Mesendoderm (in vitro differentiated cells): ENCODE measurements around the gene HMCN2.

Source experiments
- DNase-seq: peaks from one replicate; pipeline ENCODE4 v3.0.0; 2013
- H2AK5ac ChIP-seq: 2 replicates; pipeline ENCODE4 v1.6.1; 2013; ENCODE audit warnings: low read length, inconsistent platforms
- H2BK120ac ChIP-seq: 2 replicates; pipeline ENCODE4 v1.6.1; 2013; ENCODE audit warnings: low read depth, mild to moderate bottlenecking, low read length, moderate library complexity, mixed read lengths
- H2BK15ac ChIP-seq: replicated peaks from 2 replicates; pipeline ENCODE4 v1.6.1; 2013; ENCODE audit warnings: low read depth, mild to moderate bottlenecking, moderate library complexity
- H2BK5ac ChIP-seq: 2 replicates; pipeline ENCODE4 v1.6.1; 2013; ENCODE audit warnings: low read length, inconsistent platforms
- H3K18ac ChIP-seq: 2 replicates; pipeline ENCODE4 v1.6.1; 2013; ENCODE audit warnings: mild to moderate bottlenecking, low read length, mixed read lengths
- H3K23ac ChIP-seq: one replicate; pipeline ENCODE4 v1.6.1; 2013; ENCODE audit warnings: low read length
- H3K27ac ChIP-seq: 2 replicates; pipeline ENCODE4 v1.5.1; 2013; ENCODE audit warnings: low read depth, mild to moderate bottlenecking, inconsistent platforms, low read length, moderate library complexity
- H3K27me3 ChIP-seq: 2 replicates; pipeline ENCODE4 v1.6.1; 2013; ENCODE audit warnings: low read length, control low read depth, mild to moderate bottlenecking, inconsistent platforms; ENCODE audit not compliant: insufficient read depth, poor library complexity
- H3K36me3 ChIP-seq: 2 replicates; pipeline ENCODE4 v1.6.1; 2013; ENCODE audit warnings: low read length, inconsistent platforms; ENCODE audit not compliant: control insufficient read depth, insufficient read depth
- H3K4ac ChIP-seq: one replicate; pipeline ENCODE4 v1.6.1; 2013; ENCODE audit warnings: low read depth, mild to moderate bottlenecking, low read length, moderate library complexity
- H3K4me1 ChIP-seq: 2 replicates; pipeline ENCODE4 v1.6.1; 2013; ENCODE audit warnings: low read depth, low read length, inconsistent platforms; ENCODE audit not compliant: control insufficient read depth
- H3K4me2 ChIP-seq: 2 replicates; pipeline ENCODE4 v1.6.1; 2013; ENCODE audit warnings: low read length
- H3K4me3 ChIP-seq: 2 replicates; pipeline ENCODE4 v1.5.1; 2013; ENCODE audit warnings: mild to moderate bottlenecking, low read length
- H3K56ac ChIP-seq: one replicate; pipeline ENCODE4 v1.6.1; 2013; ENCODE audit warnings: low read length
- H3K79me1 ChIP-seq: 2 replicates; pipeline ENCODE4 v1.6.1; 2013; ENCODE audit warnings: low read length, inconsistent platforms
- H3K79me2 ChIP-seq: 2 replicates; pipeline ENCODE4 v1.6.1; 2013; ENCODE audit warnings: mild to moderate bottlenecking, low read length; ENCODE audit not compliant: control insufficient read depth, insufficient read depth
- H3K9ac ChIP-seq: 2 replicates; pipeline ENCODE4 v1.6.1; 2013; ENCODE audit warnings: low read length, inconsistent platforms
- H4K5ac ChIP-seq: one replicate; pipeline ENCODE4 v1.6.1; 2013; ENCODE audit warnings: low read length
- H4K8ac ChIP-seq: one replicate; pipeline ENCODE4 v1.6.1; 2013; ENCODE audit warnings: low read depth, mild to moderate bottlenecking, control low read depth, low read length, moderate library complexity
- WGBS: extraction: QIAGEN DNeasy Blood & Tissue Kit; methylation state at CpG from one replicate; pipeline ENCODE4 v1.1.7; 2013; ENCODE audit warnings: low lambda C conversion rate, missing lambda C conversion rate; ENCODE audit not compliant: insufficient coverage; ENCODE audit errors: extremely low coverage; 5-methylcytosine and 5-hydroxymethylcytosine counted together

The HMCN2 gene

GRCh38 chr9:130443456-130443801 is 177.9 kb downstream of the HMCN2 start:
- DNase-seq, result no peak
- no peaks in the 10 kb centered on the region for H3K36me3 ChIP-seq

GRCh38 chr9:130443840-130444492 is 178.4 kb downstream of the HMCN2 start:
- Histone ChIP-seq H3K4me2 (no peak overlapping the region), H3K27ac (no peak overlapping the region), H3K4me3 (no peak overlapping the region), H2BK5ac (no peak overlapping the region), H3K27me3 (no peaks in the 10 kb centered on the region), H3K23ac (no peak overlapping the region), H3K79me1 (no peaks in the 10 kb centered on the region), H4K8ac (no peak overlapping the region), H3K18ac (peak overlapping the region; percentile 51), H2BK15ac (no peak overlapping the region), H3K79me2 (no peaks in the 10 kb centered on the region), H3K56ac (peak overlapping the region; percentile 78), H3K9ac (peak overlapping the region; percentile 40), H2AK5ac (no peak overlapping the region), H3K36me3 (no peaks in the 10 kb centered on the region), H4K5ac (no peak overlapping the region), H2BK120ac (no peak overlapping the region), H3K4ac (no peak overlapping the region), H3K4me1 (peaks cover 14% of the 10 kb centered on the region)
- no CpG with 5 or more reads among the region's 14 CpGs for WGBS
- no peak for DNase-seq

More at GRCh38 chr9:130443456-130443801, 177.9 kb downstream of the HMCN2 start:
- no peak overlapping the region for H2BK120ac ChIP-seq
- no peak overlapping the region for H3K56ac ChIP-seq
- WGBS, result no CpG with 5 or more reads among the region's 6 CpGs
- no peak overlapping the region for H2AK5ac ChIP-seq
- H3K79me1 ChIP-seq, result no peaks in the 10 kb centered on the region
- H3K27me3 ChIP-seq, result no peaks in the 10 kb centered on the region
- H3K4ac ChIP-seq, result no peak overlapping the region
- H3K27ac ChIP-seq, result no peak overlapping the region
- no peak overlapping the region for H3K4me2 ChIP-seq
- H4K5ac ChIP-seq, result no peak overlapping the region
- H3K4me1 ChIP-seq, result peaks cover 14% of the 10 kb centered on the region
- no peak overlapping the region for H3K4me3 ChIP-seq
- no peak overlapping the region for H2BK5ac ChIP-seq
- no peak overlapping the region for H2BK15ac ChIP-seq
- H3K18ac ChIP-seq, result no peak overlapping the region
- no peak overlapping the region for H3K23ac ChIP-seq
- H3K9ac ChIP-seq, result no peak overlapping the region
- no peaks in the 10 kb centered on the region for H3K79me2 ChIP-seq
- H4K8ac ChIP-seq, result no peak overlapping the region

- WGBS, result no CpG with 5 or more reads among the region's 66 CpGs
- Histone ChIP-seq H3K4me1 (peaks cover 14% of the 10 kb centered on the region), H3K27me3 (no peaks in the 10 kb centered on the region), H3K4me3 (peak within 1 kb of the TSS; percentile 49), H4K5ac (no peak within 1 kb of the TSS), H4K8ac (no peak within 1 kb of the TSS), H3K56ac (peak within 1 kb of the TSS; percentile 82), H3K27ac (peak within 1 kb of the TSS; percentile 78), H3K79me1 (no peaks in the 10 kb centered on the region), H3K9ac (peak within 1 kb of the TSS; percentile 64), H3K4me2 (peak within 1 kb of the TSS; percentile 92), H2BK15ac (no peak within 1 kb of the TSS), H2AK5ac (no peak within 1 kb of the TSS), H2BK120ac (no peak within 1 kb of the TSS), H2BK5ac (no peak within 1 kb of the TSS), H3K23ac (no peak within 1 kb of the TSS), H3K79me2 (no peaks in the 10 kb centered on the region), H3K18ac (peak within 1 kb of the TSS; percentile 51), H3K4ac (peak within 1 kb of the TSS; percentile 74), H3K36me3 (no peaks in the 10 kb centered on the region)
- DNase-seq, result peak; percentile 80
Measured at GRCh38 chr9:130444565-130445221, 179.1 kb downstream of the HMCN2 start, which contains the start of gene ASS1. Gene ASS1, plus strand, starts transcription at chr9:130444961. Its CDS starts 7,268 bp downstream, at chr9:130452229.

- Histone ChIP-seq H2BK15ac (no peak overlapping the region), H3K18ac (peak overlapping the region; percentile 42), H3K36me3 (no peaks in the 10 kb centered on the region), H4K5ac (no peak overlapping the region), H3K4me3 (peak overlapping the region; percentile 49), H2BK5ac (no peak overlapping the region), H2BK120ac (no peak overlapping the region), H3K27me3 (no peaks in the 10 kb centered on the region), H4K8ac (no peak overlapping the region), H3K27ac (peak overlapping the region; percentile 78), H3K9ac (peak overlapping the region; percentile 64), H3K4me1 (peaks cover 14% of the 10 kb centered on the region), H3K4ac (peak overlapping the region; percentile 74), H2AK5ac (no peak overlapping the region), H3K56ac (peak overlapping the region; percentile 82), H3K79me1 (no peaks in the 10 kb centered on the region), H3K79me2 (no peaks in the 10 kb centered on the region), H3K4me2 (peak overlapping the region; percentile 92), H3K23ac (no peak overlapping the region)
- no CpG with 5 or more reads among the region's 30 CpGs for WGBS
- peak; percentile 74 for DNase-seq
Measured at GRCh38 chr9:130445268-130445983, 179.9 kb downstream of the HMCN2 start.

- H2BK15ac ChIP-seq, result no peak overlapping the region
- no peaks in the 10 kb centered on the region for H3K27me3 ChIP-seq
- no peak overlapping the region for H2BK120ac ChIP-seq
- H3K23ac ChIP-seq, result peak overlapping the region; percentile 48
- H4K5ac ChIP-seq, result no peak overlapping the region
- peak overlapping the region; percentile 48 for H2AK5ac ChIP-seq
- no peaks in the 10 kb centered on the region for H3K36me3 ChIP-seq
- no peaks in the 10 kb centered on the region for H3K79me1 ChIP-seq
- H3K56ac ChIP-seq, result peak overlapping the region; percentile 82
- H3K79me2 ChIP-seq, result no peaks in the 10 kb centered on the region
- peak overlapping the region; percentile 42 for H3K18ac ChIP-seq
- WGBS, result no CpG with 5 or more reads among the region's 16 CpGs
- peak overlapping the region; percentile 78 for H3K27ac ChIP-seq
- peak overlapping the region; percentile 74 for H3K4ac ChIP-seq
- peaks cover 14% of the 10 kb centered on the region for H3K4me1 ChIP-seq
- no peak overlapping the region for H4K8ac ChIP-seq
- no peak overlapping the region for H2BK5ac ChIP-seq
- peak; percentile 74 for DNase-seq
- no peak overlapping the region for H3K4me3 ChIP-seq
- peak overlapping the region; percentile 64 for H3K9ac ChIP-seq
- peak overlapping the region; percentile 25 for H3K4me2 ChIP-seq
Measured at GRCh38 chr9:130446101-130446861, 180.7 kb downstream of the HMCN2 start.
